Lower leg skin (tissue), 4 donors: Measurements from ENCODE around the gene GALK2. TPM values are rescaled to one million over a fixed set of nuclear protein-coding genes. Genes with fewer than 3 reads are reported as not detected.

Experiments used
- DNase-seq, 2 donors: peaks; one replicate each; pipeline ENCODE4 v3.0.0-alpha.2; 2019; ENCODE audit warnings: low spot score in 2 of 2
- H3K4me3 ChIP-seq: fragments of 200-600 bp; sonication (generic); 2 replicates; pipeline ENCODE4 v1.5.1; 2017; ENCODE audit warnings: mild to moderate bottlenecking, low read depth; ENCODE audit not compliant: poor library complexity, severe bottlenecking
- POLR2A ChIP-seq, 2 donors: fragments of 450-650 bp; IDR thresholded peaks; one replicate each; pipeline ENCODE4 v1.6.1; 2016 to 2017; ENCODE audit warnings: antibody characterized with exemption in 2 of 2, mild to moderate bottlenecking in 1 of 2, moderate library complexity in 1 of 2
- WGBS, 2 donors: methylation state at CpG; one replicate each; pipeline ENCODE4 v1.1.5; 2018; 5-methylcytosine and 5-hydroxymethylcytosine counted together
- intact Hi-C: fragments of 100-400 bp; cut with DNase I; formaldehyde crosslinking; loops from one replicate; pipeline ENCODE4 v1.15.0; 2023; ENCODE audit warnings: low total_unique reads
- total RNA-seq, 4 donors: library from RNA; depleted of rRNA; stranded (reverse); fragments of >200 nt; gene quantifications; one replicate each; pipeline ENCODE4 v1.1.0, GENCODE V29; 2016
- TF ChIP-seq, protein P1 (sequence below), 3 donors: fragments of 450-650 bp; IDR thresholded peaks; one replicate each; pipeline ENCODE4 v1.5.1; 2016; ENCODE audit warnings: antibody characterized with exemption in 3 of 3, mild to moderate bottlenecking in 3 of 3, moderate library complexity in 2 of 3

GALK2 gene
- total RNA-seq, 4 donors from 2014 or later, result 20.7 to 35.4 (median 27.8) TPM

DNA sequence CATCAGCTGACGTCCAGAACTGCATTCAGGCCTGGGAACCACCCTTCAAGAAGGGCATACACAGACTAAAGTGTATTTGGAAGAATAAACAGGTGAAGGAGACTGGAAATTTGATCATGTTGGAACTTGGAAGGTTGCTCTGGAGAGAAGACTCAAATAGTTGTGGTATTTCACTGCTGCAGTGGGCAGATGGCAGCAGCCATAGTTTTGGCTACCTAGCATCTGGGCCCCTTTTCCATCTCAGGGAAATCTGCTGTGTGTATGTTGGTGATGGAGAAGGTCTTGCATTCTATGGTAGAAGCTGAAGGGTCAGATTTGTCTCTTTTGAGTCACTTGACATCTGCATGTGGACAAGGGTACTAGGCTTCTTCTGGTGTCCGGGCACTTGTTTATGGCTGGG, 138.6 kb downstream of the GALK2 start:
- 97 to 98% methylated on average over 2 of the region's 2 CpGs for WGBS, 2 donors
- intact Hi-C loops, result no loop called here
- DNase-seq, result no peak
- TF ChIP-seq POLR2A (IDR thresholded peaks at IDR 0.05), result no peak
- TF ChIP-seq, protein P1, sequence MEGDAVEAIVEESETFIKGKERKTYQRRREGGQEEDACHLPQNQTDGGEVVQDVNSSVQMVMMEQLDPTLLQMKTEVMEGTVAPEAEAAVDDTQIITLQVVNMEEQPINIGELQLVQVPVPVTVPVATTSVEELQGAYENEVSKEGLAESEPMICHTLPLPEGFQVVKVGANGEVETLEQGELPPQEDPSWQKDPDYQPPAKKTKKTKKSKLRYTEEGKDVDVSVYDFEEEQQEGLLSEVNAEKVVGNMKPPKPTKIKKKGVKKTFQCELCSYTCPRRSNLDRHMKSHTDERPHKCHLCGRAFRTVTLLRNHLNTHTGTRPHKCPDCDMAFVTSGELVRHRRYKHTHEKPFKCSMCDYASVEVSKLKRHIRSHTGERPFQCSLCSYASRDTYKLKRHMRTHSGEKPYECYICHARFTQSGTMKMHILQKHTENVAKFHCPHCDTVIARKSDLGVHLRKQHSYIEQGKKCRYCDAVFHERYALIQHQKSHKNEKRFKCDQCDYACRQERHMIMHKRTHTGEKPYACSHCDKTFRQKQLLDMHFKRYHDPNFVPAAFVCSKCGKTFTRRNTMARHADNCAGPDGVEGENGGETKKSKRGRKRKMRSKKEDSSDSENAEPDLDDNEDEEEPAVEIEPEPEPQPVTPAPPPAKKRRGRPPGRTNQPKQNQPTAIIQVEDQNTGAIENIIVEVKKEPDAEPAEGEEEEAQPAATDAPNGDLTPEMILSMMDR (IDR thresholded peaks at IDR 0.05), result no peak
- no peak overlapping the region for H3K4me3 ChIP-seq

DNA sequence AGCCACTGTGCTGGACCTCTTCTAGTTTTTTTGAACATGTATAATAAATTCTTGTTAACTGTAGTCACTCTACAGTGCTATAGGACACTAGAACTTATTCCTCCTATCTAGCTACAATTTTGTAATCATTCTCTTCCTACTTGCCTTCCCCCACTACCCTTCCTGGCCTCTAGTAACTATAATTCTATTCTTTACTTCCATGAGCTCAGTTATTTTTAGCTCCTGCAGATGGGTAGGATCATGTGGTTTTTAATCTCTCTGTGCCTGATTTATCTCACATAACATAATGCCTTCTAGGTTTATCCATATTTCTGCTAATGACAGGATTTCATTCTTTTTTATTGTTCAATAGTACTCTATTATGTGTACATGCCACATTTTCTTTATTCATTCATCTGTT, 139.8 kb downstream of the GALK2 start:
- intact Hi-C loops, result no loop called here
- DNase-seq, result no peak
- TF ChIP-seq POLR2A (IDR thresholded peaks at IDR 0.05), result no peak
- TF ChIP-seq, protein P1 (IDR thresholded peaks at IDR 0.05), result no peak
- H3K4me3 ChIP-seq, result no peak overlapping the region

DNA sequence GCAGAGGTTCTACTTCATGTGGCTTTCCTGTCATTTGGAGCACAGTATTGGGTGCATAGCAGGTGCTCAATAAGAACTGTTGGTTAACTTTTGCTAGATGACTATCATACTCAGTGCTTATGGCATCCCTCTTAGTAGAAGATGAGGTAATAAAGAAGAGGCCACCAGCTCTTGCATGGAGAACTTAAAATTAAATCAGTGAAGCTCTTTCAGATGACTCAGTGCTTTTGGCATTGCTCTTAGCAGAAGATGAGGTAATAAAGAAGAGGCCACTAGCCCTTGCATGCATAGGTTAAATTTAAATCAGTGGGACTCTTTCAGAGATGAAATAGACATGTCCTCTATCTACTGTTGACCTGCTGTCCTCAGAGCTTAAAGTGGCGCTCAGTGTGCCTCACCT, 143.6 kb downstream of the GALK2 start:
- H3K4me3 ChIP-seq, result no peak overlapping the region
- no peak for DNase-seq
- WGBS, 2 donors, result 92 to 100% methylated on average over 1 of the region's 1 CpG
- no peak for TF ChIP-seq POLR2A (IDR thresholded peaks at IDR 0.05)
- TF ChIP-seq, protein P1 (IDR thresholded peaks at IDR 0.05), result no peak
- intact Hi-C loops, result loop anchor here (2.0 kb wide), 1 partner anchor 439 kb away; no protein-coding TSS in a partner anchor

DNA sequence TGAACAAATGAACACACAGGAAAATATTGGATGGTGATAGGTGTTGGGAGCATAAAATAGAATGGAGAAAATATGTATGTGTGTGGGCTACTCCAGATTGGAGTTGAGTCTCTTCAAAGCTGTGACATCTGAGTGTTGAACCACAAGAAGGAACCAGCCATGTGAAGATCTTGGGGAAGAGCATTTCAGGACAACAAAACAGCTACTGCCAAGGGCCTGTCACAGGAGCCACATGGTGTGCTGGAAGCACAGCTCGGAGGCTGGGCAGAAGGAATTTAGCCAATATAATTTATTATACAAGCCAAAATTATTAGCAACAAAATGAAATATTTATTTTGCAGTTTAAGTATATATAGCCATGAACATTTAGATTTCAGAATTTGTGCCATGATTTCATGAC, 144.7 kb downstream of the GALK2 start:
- 58 to 68% methylated on average over 1 of the region's 1 CpG for WGBS, 2 donors
- intact Hi-C loops, result no loop called here
- no peak overlapping the region for H3K4me3 ChIP-seq
- DNase-seq, result no peak
- TF ChIP-seq POLR2A (IDR thresholded peaks at IDR 0.05), result no peak
- TF ChIP-seq, protein P1 (IDR thresholded peaks at IDR 0.05), result no peak

DNA sequence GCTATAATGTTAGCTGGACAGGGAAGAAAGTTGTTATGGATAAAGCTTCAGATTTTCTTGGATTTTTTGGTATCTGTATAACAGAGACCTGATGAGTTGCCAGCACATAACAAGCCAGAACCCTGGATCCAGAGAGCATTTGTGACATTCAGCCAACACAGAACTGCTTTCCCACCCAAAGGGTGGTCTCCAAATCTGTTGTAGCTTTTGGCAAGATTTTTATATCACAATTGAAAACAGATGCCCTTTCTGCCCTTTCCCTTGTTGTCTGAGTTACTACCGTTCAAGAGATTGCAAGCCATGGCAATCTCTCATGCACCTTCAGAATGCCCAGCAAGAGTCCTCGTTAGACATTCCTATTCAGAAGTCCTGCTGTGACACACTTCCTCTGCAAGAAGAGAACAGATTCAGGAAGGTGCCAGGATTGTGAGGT, 145.4 kb downstream of the GALK2 start:
- no peak for DNase-seq
- intact Hi-C loops, result no loop called here
- H3K4me3 ChIP-seq, result no peak overlapping the region
- TF ChIP-seq POLR2A (IDR thresholded peaks at IDR 0.05), result no peak
- TF ChIP-seq, protein P1 (IDR thresholded peaks at IDR 0.05), result no peak
- 59 to 72% methylated on average over 2 of the region's 2 CpGs for WGBS, 2 donors

DNA sequence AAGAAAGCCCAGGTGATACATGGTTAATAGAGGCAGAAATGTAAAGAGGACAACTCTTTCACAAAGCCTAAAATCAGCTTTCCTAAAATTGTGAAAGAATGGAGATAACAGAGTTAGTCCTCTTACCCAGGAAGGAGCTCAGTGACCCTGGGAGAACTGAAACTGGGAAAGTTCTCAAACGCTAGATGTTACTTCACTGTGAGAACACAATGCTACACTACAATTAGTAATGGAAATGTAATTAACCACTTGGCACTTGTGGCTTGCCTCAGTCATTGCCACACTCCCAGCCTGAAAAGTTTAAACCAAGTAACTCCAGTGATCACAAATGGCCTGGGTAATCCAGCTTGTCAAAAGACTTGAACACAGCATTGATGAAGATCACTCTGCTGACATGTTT, 150.3 kb downstream of the GALK2 start:
- WGBS, 2 donors, result 38 to 48% methylated on average over 1 of the region's 1 CpG
- TF ChIP-seq, protein P1 (IDR thresholded peaks at IDR 0.05), result no peak
- TF ChIP-seq POLR2A (IDR thresholded peaks at IDR 0.05), result no peak
- H3K4me3 ChIP-seq, result no peak overlapping the region
- intact Hi-C loops, result no loop called here
- no peak for DNase-seq
